ENCODE data around the gene SCARF2.
"Not testable (repeated sequence)": the region's sequence is repeated elsewhere in the genome, so short reads cannot be mapped to it uniquely, and the experiment has no call there.

SCARF2 gene

GRCh38 chr22:20395181-20395906 is 42.3 kb downstream of the SCARF2 start:
- Histone ChIP-seq H2AFZ (ENCODE audit: low read length) (no peak overlapping the region), H3F3A (ENCODE audit: insufficient read depth, low read length) (no peaks in the 10 kb centered on the region), H3K27me3 (ENCODE audit: insufficient read depth, low read length) (peaks cover 4% of the 10 kb centered on the region), H3K27ac (ENCODE audit: low read depth, low read length, poor library complexity, severe bottlenecking) (no peak overlapping the region), H3K9ac (ENCODE audit: low read length) (no peak overlapping the region), H4K20me1 (ENCODE audit: insufficient read depth, low read length) (no peaks in the 10 kb centered on the region), H3K79me2 (ENCODE audit: insufficient read depth, low read length) (no peaks in the 10 kb centered on the region), H3K4me1 (ENCODE audit: insufficient read depth, low read length, severe bottlenecking) (no peaks in the 10 kb centered on the region), H3K4me3 (ENCODE audit: low read depth, low read length, poor library complexity, severe bottlenecking) (no peak overlapping the region), H3K36me3 (ENCODE audit: insufficient read depth, low read length) (no peaks in the 10 kb centered on the region), H3K4me2 (ENCODE audit: low read length) (no peak overlapping the region), H3K9me2 (ENCODE audit: low read depth, low read length) (no peaks in the 10 kb centered on the region), H3K9me3 (ENCODE audit: low read length) (no peaks in the 10 kb centered on the region)
- TF ChIP-seq CTCF (IDR thresholded peaks at IDR 0.05; ENCODE audit: low read length) (no peak), EZH2 (IDR thresholded peaks at IDR 0.05; ENCODE audit: borderline replicate concordance, low read length) (no peak)

GRCh38 chr22:20393705-20394476 is 43.7 kb downstream of the SCARF2 start, which contains the start of gene ZNF74:
Gene ZNF74 (plus strand): TSS chr22:20394151. CDS start chr22:20394629, 478 bp downstream.
- Histone ChIP-seq H4K20me1 (ENCODE audit: insufficient read depth, low read length) (no peaks in the 10 kb centered on the region), H3K9me3 (ENCODE audit: low read length) (no peaks in the 10 kb centered on the region), H3K4me3 (ENCODE audit: low read depth, low read length, poor library complexity, severe bottlenecking) (no peak within 1 kb of the TSS), H3K4me1 (ENCODE audit: insufficient read depth, low read length, severe bottlenecking) (no peaks in the 10 kb centered on the region), H3K79me2 (ENCODE audit: insufficient read depth, low read length) (no peaks in the 10 kb centered on the region), H2AFZ (ENCODE audit: low read length) (no peak within 1 kb of the TSS), H3K9ac (ENCODE audit: low read length) (no peak within 1 kb of the TSS), H3K4me2 (ENCODE audit: low read length) (no peak within 1 kb of the TSS), H3F3A (ENCODE audit: insufficient read depth, low read length) (no peaks in the 10 kb centered on the region), H3K36me3 (ENCODE audit: insufficient read depth, low read length) (no peaks in the 10 kb centered on the region), H3K9me2 (ENCODE audit: low read depth, low read length) (no peaks in the 10 kb centered on the region), H3K27me3 (ENCODE audit: insufficient read depth, low read length) (no peaks in the 10 kb centered on the region; the same call in 1 of the 2 replicates), H3K27ac (ENCODE audit: low read depth, low read length, poor library complexity, severe bottlenecking) (no peak within 1 kb of the TSS)
- TF ChIP-seq EZH2 (IDR thresholded peaks at IDR 0.05; ENCODE audit: borderline replicate concordance, low read length) (no peak), CTCF (IDR thresholded peaks at IDR 0.05; ENCODE audit: low read length) (no peak)

GRCh38 chr22:20392983-20393704 is 44.5 kb downstream of the SCARF2 start:
- H4K20me1 ChIP-seq (ENCODE audit: insufficient read depth, low read length): no peaks in the 10 kb centered on the region
- no peak overlapping the region for H3K9ac ChIP-seq (ENCODE audit: low read length)
- no peaks in the 10 kb centered on the region for H3K36me3 ChIP-seq (ENCODE audit: insufficient read depth, low read length)
- no peak overlapping the region for H2AFZ ChIP-seq (ENCODE audit: low read length)
- H3K27me3 ChIP-seq (ENCODE audit: insufficient read depth, low read length): no peaks in the 10 kb centered on the region; the same call in 1 of the 2 replicates
- H3K9me3 ChIP-seq (ENCODE audit: low read length): no peaks in the 10 kb centered on the region
- no peak for TF ChIP-seq EZH2 (IDR thresholded peaks at IDR 0.05; ENCODE audit: borderline replicate concordance, low read length)
- TF ChIP-seq CTCF (IDR thresholded peaks at IDR 0.05; ENCODE audit: low read length): no peak
- no peak overlapping the region for H3K4me2 ChIP-seq (ENCODE audit: low read length)
- no peak overlapping the region for H3K27ac ChIP-seq (ENCODE audit: low read depth, low read length, poor library complexity, severe bottlenecking)
- H3K79me2 ChIP-seq (ENCODE audit: insufficient read depth, low read length): no peaks in the 10 kb centered on the region
- no peaks in the 10 kb centered on the region for H3K9me2 ChIP-seq (ENCODE audit: low read depth, low read length)
- no peaks in the 10 kb centered on the region for H3K4me1 ChIP-seq (ENCODE audit: insufficient read depth, low read length, severe bottlenecking)
- no peak overlapping the region for H3K4me3 ChIP-seq (ENCODE audit: low read depth, low read length, poor library complexity, severe bottlenecking)
- H3F3A ChIP-seq (ENCODE audit: insufficient read depth, low read length): no peaks in the 10 kb centered on the region

GRCh38 chr22:20392365-20392881 is 45.2 kb downstream of the SCARF2 start:
- H3K79me2 ChIP-seq (ENCODE audit: insufficient read depth, low read length); H4K20me1 ChIP-seq (ENCODE audit: insufficient read depth, low read length); H3K4me3 ChIP-seq (ENCODE audit: low read depth, low read length, poor library complexity, severe bottlenecking); H3K4me1 ChIP-seq (ENCODE audit: insufficient read depth, low read length, severe bottlenecking); H3K9me2 ChIP-seq (ENCODE audit: low read depth, low read length); H3K27ac ChIP-seq (ENCODE audit: low read depth, low read length, poor library complexity, severe bottlenecking); H3F3A ChIP-seq (ENCODE audit: insufficient read depth, low read length); H2AFZ ChIP-seq (ENCODE audit: low read length); H3K9ac ChIP-seq (ENCODE audit: low read length); H3K4me2 ChIP-seq (ENCODE audit: low read length); H3K9me3 ChIP-seq (ENCODE audit: low read length); H3K36me3 ChIP-seq (ENCODE audit: insufficient read depth, low read length); H3K27me3 ChIP-seq (ENCODE audit: insufficient read depth, low read length): not testable (repeated sequence)
